AG10803 (cell line): ENCODE data around the gene DHX57.

Experiments
- DNase-seq: peaks from one replicate; pipeline ENCODE4 v3.0.0; 2010; ENCODE audit warnings: low read depth
- H3K4me3 ChIP-seq: 2 replicates; pipeline ENCODE4 v1.5.1; 2011; ENCODE audit warnings: mild to moderate bottlenecking, low read length, control low read depth
- TF ChIP-seq, protein P1 (sequence below): conservative IDR thresholded peaks from 2 replicates; pipeline ENCODE4 v1.5.1; 2011; ENCODE audit warnings: mild to moderate bottlenecking, low read length, control low read depth, inconsistent platforms

Gene DHX57

DNA sequence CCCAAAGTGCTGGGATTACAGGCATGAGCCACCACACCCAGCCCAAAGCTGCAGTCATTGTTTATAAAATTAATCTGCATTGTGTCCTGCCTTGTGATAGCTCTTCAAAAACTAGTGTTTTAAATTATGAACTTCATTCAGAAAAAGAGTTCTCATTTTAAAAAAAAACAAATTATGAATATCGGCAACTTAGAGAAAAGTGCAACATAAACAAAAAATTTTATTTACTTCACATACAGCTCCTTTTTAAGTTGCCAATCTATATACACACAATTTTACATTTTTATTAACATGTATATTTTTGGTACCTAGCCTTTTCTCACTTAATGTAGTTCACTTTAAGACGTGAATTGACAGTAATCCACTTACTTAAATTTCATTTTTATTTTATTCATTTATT is 50.8 kb downstream of the DHX57 start:
- TF ChIP-seq, protein P1, sequence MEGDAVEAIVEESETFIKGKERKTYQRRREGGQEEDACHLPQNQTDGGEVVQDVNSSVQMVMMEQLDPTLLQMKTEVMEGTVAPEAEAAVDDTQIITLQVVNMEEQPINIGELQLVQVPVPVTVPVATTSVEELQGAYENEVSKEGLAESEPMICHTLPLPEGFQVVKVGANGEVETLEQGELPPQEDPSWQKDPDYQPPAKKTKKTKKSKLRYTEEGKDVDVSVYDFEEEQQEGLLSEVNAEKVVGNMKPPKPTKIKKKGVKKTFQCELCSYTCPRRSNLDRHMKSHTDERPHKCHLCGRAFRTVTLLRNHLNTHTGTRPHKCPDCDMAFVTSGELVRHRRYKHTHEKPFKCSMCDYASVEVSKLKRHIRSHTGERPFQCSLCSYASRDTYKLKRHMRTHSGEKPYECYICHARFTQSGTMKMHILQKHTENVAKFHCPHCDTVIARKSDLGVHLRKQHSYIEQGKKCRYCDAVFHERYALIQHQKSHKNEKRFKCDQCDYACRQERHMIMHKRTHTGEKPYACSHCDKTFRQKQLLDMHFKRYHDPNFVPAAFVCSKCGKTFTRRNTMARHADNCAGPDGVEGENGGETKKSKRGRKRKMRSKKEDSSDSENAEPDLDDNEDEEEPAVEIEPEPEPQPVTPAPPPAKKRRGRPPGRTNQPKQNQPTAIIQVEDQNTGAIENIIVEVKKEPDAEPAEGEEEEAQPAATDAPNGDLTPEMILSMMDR, result no peak
- H3K4me3 ChIP-seq, result no peak overlapping the region
- no peak for DNase-seq

DNA sequence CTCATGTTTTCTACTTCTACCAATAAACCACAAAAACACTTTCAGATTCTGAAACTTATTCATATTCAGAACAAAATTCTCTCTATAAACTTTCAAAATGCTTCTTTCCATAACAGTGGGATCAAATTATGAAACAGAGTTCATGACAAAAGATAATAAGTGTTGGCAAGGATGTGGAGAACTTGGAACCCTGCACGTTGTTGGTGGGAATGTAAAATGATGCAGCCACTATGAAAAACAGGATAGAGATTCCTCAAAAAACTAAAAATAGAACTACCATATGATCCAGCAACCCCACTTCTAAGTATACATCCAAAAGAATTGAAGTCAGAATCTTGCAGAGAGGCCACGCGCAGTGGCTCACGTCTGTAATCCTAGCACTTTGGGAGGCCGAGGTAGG is 52.3 kb downstream of the DHX57 start:
- no peak for DNase-seq
- TF ChIP-seq, protein P1, result no peak
- H3K4me3 ChIP-seq, result no peak overlapping the region

DNA sequence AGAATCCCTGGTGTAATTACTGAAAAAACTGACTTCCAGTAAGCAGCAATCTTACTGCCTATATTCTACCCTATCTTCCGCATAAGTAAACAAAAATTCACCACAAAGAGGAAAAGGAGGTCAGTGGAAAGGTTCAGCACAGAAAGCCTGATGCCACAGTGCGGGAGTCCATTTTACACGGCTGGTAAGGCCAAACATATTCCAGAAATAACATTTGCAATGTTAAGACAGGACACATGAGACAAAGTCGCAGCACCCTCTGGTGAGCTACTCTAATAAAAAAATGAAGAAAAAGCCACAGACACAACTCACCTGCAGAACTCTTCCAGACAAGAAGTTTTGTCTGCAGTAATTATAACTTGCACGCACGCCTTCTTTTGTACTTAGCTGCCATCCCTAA is 57.2 kb downstream of the DHX57 start:
- no peak for DNase-seq
- TF ChIP-seq, protein P1, result no peak
- no peak overlapping the region for H3K4me3 ChIP-seq

DNA sequence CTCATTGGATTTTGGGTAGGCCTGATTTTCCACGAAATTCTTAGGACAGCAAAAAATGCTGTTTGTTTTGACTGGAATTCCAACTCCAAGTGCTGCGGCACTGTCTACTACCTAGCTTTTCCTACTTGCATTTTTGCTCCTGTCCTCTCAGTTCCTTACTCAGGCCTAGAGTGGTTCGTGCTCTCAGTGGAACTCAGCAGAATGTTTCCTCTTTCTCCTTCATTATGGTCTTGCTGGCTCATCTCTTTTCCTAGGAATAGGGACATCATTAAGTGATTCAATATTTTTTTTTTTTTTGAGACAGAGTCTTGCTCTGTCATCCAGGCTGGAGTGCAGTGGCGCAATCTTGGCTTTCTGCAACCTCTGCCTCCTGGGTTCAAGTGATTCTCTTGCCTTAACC is 59.8 kb downstream of the DHX57 start:
- no peak overlapping the region for H3K4me3 ChIP-seq
- DNase-seq, result no peak
- TF ChIP-seq, protein P1, result no peak

DNA sequence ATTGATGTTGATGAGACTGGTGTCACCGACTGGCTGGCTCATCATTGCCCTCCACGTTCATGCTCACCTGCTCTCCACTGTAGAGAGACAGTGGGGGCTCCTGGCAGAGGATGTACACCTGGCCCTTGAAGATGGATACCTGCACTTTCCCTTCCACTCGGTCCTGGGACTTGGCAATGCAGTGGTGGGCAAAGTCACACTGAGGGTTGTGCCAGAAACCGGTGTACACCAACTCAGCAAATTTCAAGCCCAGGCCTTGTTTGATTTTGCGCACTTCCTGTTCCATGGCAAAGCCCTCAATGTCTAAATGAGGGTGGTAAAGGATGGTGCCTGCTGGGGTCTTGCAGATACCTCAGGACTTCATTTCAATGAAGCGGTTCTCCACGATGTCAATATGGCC is 65.2 kb downstream of the DHX57 start:
- no peak overlapping the region for H3K4me3 ChIP-seq
- no peak for DNase-seq
- TF ChIP-seq, protein P1, result no peak

DNA sequence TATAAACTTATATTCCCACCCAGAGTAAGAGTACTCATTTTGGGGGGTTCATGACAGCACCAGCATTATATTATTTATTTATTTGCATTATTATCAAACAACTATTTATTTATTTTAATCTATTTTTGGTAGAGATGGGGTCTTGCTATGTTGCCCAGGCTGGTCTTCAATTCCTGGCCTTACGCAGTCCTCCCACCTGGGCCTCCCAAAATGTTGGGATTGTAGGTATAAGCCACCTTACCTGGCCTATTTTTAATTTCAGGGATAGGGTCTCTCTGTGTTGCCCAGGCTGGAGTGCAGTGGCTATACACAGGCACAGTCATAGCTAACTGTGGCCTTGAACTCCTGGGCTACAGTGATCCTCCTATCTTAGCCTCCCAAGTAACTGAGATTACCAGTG is 67.1 kb downstream of the DHX57 start:
- DNase-seq, result no peak
- TF ChIP-seq, protein P1, result no peak
- H3K4me3 ChIP-seq, result no peak overlapping the region

DNA sequence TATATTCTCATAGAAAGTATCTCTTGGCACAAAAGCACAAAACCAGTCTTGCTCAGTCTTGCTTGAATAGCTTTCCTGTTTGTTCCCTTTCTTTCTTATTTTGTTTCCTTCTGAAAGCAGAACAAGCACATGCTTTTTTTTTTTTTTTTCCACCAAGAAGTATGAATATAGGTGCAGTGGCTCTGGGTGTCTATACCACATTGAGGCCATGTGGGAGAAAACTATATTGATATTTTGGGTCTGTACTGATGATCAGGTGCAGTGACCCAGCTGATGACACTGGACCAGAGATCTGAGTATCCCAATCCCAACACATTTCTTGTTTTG is 69.0 kb downstream of the DHX57 start:
- no peak overlapping the region for H3K4me3 ChIP-seq
- no peak for DNase-seq
- TF ChIP-seq, protein P1, result no peak
